Measurements from ENCODE around the gene GRHPR. TPM values are rescaled to one million over a fixed set of nuclear protein-coding genes. Genes with fewer than 3 reads are reported as not detected.

GRHPR gene
- polyA plus RNA-seq, 1 of the 3 experiments (the other 2 are of a cell fraction): 206 TPM

- H3K27me3 ChIP-seq (ENCODE audit: insufficient read depth): no peaks in the 10 kb centered on the region
- no peak overlapping the region for H3K9ac ChIP-seq
- no peaks in the 10 kb centered on the region for H3K36me3 ChIP-seq (replicated peaks in 1 of 2; ENCODE audit: control insufficient read depth in 1 of 2, insufficient read depth in 2 of 2, low read length in 1 of 2)
- no peak for DNase-seq
- H3F3A ChIP-seq (replicated peaks; ENCODE audit: insufficient read depth): no peaks in the 10 kb centered on the region
- no peak overlapping the region for H3K4me3 ChIP-seq (ENCODE audit: low read depth in 2 of 2, low read length in 1 of 2)
- ChIA-PET POLR2A (no interaction called here), CTCF (interaction anchor here (2.0 kb wide), 1 partner anchor 28 kb away, joined by 6 read pairs; no protein-coding TSS in a partner anchor)
- no peaks in the 10 kb centered on the region for H4K20me1 ChIP-seq (ENCODE audit: insufficient read depth)
- TF ChIP-seq PBX3 (IDR thresholded peaks at IDR 0.05) (no peak), CTCF (IDR thresholded peaks at IDR 0.05) (no peak), MAX (IDR thresholded peaks at IDR 0.05; ENCODE audit: low read depth) (no peak)
- no peaks in the 10 kb centered on the region for H3K79me2 ChIP-seq (ENCODE audit: insufficient read depth)
- 75% methylated on average over 10 of the region's 10 CpGs for WGBS (ENCODE audit: low lambda C conversion rate)
- no peak overlapping the region for H3K4me2 ChIP-seq
- no peaks in the 10 kb centered on the region for H3K9me3 ChIP-seq
- no peaks in the 10 kb centered on the region for H3K9me2 ChIP-seq
- no peak overlapping the region for H2AFZ ChIP-seq (ENCODE audit: low read depth)
- no peaks in the 10 kb centered on the region for H3K4me1 ChIP-seq (ENCODE audit: control insufficient read depth in 1 of 2, insufficient read depth in 2 of 2, low read depth in 1 of 2, low read length in 1 of 2)
- no peak overlapping the region for H3K27ac ChIP-seq (ENCODE audit: low read depth in 2 of 2, low read length in 1 of 2)
Measured at GRCh38 chr9:37386988-37387387, 35.5 kb upstream of the GRHPR start.

GRCh38 chr9:37390759-37391158 lies 31.7 kb upstream of the GRHPR start:
- Histone ChIP-seq H3K79me2 (ENCODE audit: insufficient read depth) (no peaks in the 10 kb centered on the region), H3K9ac (no peak overlapping the region), H3F3A (replicated peaks; ENCODE audit: insufficient read depth) (no peaks in the 10 kb centered on the region), H4K20me1 (ENCODE audit: insufficient read depth) (no peaks in the 10 kb centered on the region), H3K9me2 (no peaks in the 10 kb centered on the region), H3K4me3 (ENCODE audit: low read depth in 2 of 2, low read length in 1 of 2) (no peak overlapping the region), H3K4me2 (no peak overlapping the region), H3K36me3 (replicated peaks in 1 of 2; ENCODE audit: control insufficient read depth in 1 of 2, insufficient read depth in 2 of 2, low read length in 1 of 2) (no peaks in the 10 kb centered on the region), H3K4me1 (ENCODE audit: control insufficient read depth in 1 of 2, insufficient read depth in 2 of 2, low read depth in 1 of 2, low read length in 1 of 2) (no peaks in the 10 kb centered on the region), H3K9me3 (no peaks in the 10 kb centered on the region), H2AFZ (ENCODE audit: low read depth) (no peak overlapping the region), H3K27ac (ENCODE audit: low read depth in 2 of 2, low read length in 1 of 2) (no peak overlapping the region), H3K27me3 (ENCODE audit: insufficient read depth) (no peaks in the 10 kb centered on the region)
- no peak for DNase-seq
- no peak for TF ChIP-seq GATA2 (CRISPR knock-in tag; IDR thresholded peaks at IDR 0.05)
- TF ChIP-seq CTCF (IDR thresholded peaks at IDR 0.05): peak; percentile 31
- ChIA-PET POLR2A (no interaction called here), CTCF (no interaction called here)
- 71% methylated on average over 7 of the region's 7 CpGs for WGBS (ENCODE audit: low lambda C conversion rate)

GRCh38 chr9:37392272-37392671 lies 30.2 kb upstream of the GRHPR start:
- Histone ChIP-seq H3K4me3 (ENCODE audit: low read depth in 2 of 2, low read length in 1 of 2) (no peak overlapping the region), H2AFZ (ENCODE audit: low read depth) (no peak overlapping the region), H3K9me2 (no peaks in the 10 kb centered on the region), H3K27ac (ENCODE audit: low read depth in 2 of 2, low read length in 1 of 2) (no peak overlapping the region), H3K4me1 (ENCODE audit: control insufficient read depth in 1 of 2, insufficient read depth in 2 of 2, low read depth in 1 of 2, low read length in 1 of 2) (no peaks in the 10 kb centered on the region), H3K36me3 (replicated peaks in 1 of 2; ENCODE audit: control insufficient read depth in 1 of 2, insufficient read depth in 2 of 2, low read length in 1 of 2) (no peaks in the 10 kb centered on the region), H3K4me2 (no peak overlapping the region), H3K9me3 (no peaks in the 10 kb centered on the region), H3K9ac (no peak overlapping the region), H3F3A (replicated peaks; ENCODE audit: insufficient read depth) (no peaks in the 10 kb centered on the region), H4K20me1 (ENCODE audit: insufficient read depth) (no peaks in the 10 kb centered on the region), H3K27me3 (ENCODE audit: insufficient read depth) (no peaks in the 10 kb centered on the region), H3K79me2 (ENCODE audit: insufficient read depth) (no peaks in the 10 kb centered on the region)
- POLR2A ChIA-PET: no interaction called here
- WGBS (ENCODE audit: low lambda C conversion rate): 60% methylated on average over 6 of the region's 8 CpGs
- CTCF ChIA-PET: interaction anchor here (1.4 kb wide), 1 partner anchor 18 kb away, joined by 3 read pairs; no protein-coding TSS in a partner anchor
- peak; percentile 31; the same call in 1 of the 2 replicates for TF ChIP-seq USF1 (IDR thresholded peaks at IDR 0.05; ENCODE audit: borderline replicate concordance, low read depth)
- no peak for TF ChIP-seq FOXJ3 (CRISPR knock-in tag; IDR thresholded peaks at IDR 0.05)
- DNase-seq: no peak

All from SK-N-SH (cell line).